Brain microvascular endothelial cell (primary cell): ENCODE data around the gene BCL6.
A peak's percentile ranks its signal among the peaks of the same experiment; 100 is the strongest.

ENCODE experiments used
- DNase-seq: peaks from one replicate; pipeline ENCODE4 v3.0.0-alpha.2; 2020
- H3K27ac ChIP-seq: fragments of 250-450 bp; sonication (Bioruptor Pico); 2 replicates; pipeline ENCODE4 v1.5.1; 2020; ENCODE audit warnings: mild to moderate bottlenecking, moderate library complexity
- H3K27me3 ChIP-seq: fragments of 250-450 bp; sonication (Bioruptor Pico); replicated peaks from 2 replicates; pipeline ENCODE4 v1.5.1; 2020; ENCODE audit warnings: mild to moderate bottlenecking
- H3K36me3 ChIP-seq: fragments of 250-450 bp; sonication (Bioruptor Pico); replicated peaks from 2 replicates; pipeline ENCODE4 v1.5.1; 2020; ENCODE audit warnings: mild to moderate bottlenecking
- H3K4me3 ChIP-seq: 2 replicates; pipeline ENCODE4 v1.5.1; 2011; ENCODE audit warnings: low read depth, mild to moderate bottlenecking, control low read depth, low read length, moderate library complexity
- in situ Hi-C: cut with HindIII; loops from 2 replicates; pipeline ENCODE4 v1.10.0; 2017; ENCODE audit warnings: low sequenced_read_pairs, low pct_ligation_motif_present
- TF ChIP-seq, protein P1 (sequence below): IDR thresholded peaks from 2 replicates; pipeline ENCODE4 v1.5.1; 2011; ENCODE audit warnings: low read depth, mild to moderate bottlenecking, moderate library complexity, low read length, control low read depth, inconsistent platforms; ENCODE audit errors: missing control alignments

BCL6 gene

DNA sequence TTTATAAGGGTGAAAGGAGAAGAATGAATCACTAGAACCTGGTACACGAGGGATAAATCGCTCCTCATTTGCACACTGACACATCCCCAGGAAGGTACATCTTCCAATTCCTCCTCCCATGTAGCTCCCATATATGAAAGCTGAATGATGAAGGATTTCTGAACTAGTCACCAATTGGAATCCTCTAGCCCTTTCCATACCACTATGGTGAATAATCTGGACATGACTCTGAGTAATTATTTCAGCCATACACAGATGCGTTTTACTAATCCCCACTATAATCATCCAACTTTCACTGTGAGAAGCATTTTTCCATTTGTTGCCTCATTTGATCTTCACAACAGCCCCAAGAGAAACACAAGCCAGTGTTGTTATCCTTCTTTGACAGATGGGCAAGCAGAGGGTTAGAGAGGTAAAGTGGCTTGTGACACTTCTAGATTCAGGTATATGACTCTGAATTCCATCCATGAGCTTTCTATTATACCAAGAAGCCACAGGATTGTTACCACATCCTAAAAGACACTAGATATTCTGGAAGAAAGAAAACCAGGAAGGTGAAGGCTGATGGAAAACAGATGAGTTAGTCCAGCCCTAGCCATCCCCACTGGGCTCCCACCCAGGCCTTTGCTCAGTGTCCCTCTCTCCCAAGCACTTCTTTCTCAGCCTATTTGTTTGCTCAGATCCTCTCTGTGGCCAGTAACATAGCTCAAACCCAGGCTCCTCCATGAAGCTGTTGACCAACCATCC, 22.2 kb upstream of the BCL6 start:
- Histone ChIP-seq H3K27me3 (no peaks in the 10 kb centered on the region), H3K4me3 (no peak overlapping the region), H3K27ac (peak overlapping the region; percentile 40), H3K36me3 (no peaks in the 10 kb centered on the region)
- TF ChIP-seq, protein P1, sequence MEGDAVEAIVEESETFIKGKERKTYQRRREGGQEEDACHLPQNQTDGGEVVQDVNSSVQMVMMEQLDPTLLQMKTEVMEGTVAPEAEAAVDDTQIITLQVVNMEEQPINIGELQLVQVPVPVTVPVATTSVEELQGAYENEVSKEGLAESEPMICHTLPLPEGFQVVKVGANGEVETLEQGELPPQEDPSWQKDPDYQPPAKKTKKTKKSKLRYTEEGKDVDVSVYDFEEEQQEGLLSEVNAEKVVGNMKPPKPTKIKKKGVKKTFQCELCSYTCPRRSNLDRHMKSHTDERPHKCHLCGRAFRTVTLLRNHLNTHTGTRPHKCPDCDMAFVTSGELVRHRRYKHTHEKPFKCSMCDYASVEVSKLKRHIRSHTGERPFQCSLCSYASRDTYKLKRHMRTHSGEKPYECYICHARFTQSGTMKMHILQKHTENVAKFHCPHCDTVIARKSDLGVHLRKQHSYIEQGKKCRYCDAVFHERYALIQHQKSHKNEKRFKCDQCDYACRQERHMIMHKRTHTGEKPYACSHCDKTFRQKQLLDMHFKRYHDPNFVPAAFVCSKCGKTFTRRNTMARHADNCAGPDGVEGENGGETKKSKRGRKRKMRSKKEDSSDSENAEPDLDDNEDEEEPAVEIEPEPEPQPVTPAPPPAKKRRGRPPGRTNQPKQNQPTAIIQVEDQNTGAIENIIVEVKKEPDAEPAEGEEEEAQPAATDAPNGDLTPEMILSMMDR: no peak
- in situ Hi-C loops: no loop called here
- peak; percentile 47 for DNase-seq

DNA sequence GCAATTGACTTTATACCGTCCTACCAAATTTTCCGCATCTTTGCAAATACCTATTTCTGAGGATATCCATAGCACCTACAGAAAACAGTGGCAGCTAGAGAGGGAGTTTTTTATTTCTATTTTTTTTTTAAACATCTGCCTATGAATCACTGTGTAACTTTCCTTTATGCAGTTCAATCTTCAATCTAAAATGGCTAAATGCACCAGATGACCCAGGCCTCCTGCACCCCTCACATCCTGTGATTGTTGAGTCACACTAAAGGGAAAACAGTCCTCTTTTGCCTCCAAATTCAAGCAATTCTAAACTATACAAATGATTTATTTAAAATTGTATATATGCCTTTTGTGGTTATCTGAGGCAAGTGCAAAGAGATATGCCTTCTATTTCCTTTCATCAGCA, 20.1 kb upstream of the BCL6 start:
- no peak overlapping the region for H3K27ac ChIP-seq
- peak; percentile 39 for DNase-seq
- no peaks in the 10 kb centered on the region for H3K27me3 ChIP-seq
- TF ChIP-seq, protein P1: no peak
- in situ Hi-C loops: no loop called here
- no peak overlapping the region for H3K4me3 ChIP-seq
- no peaks in the 10 kb centered on the region for H3K36me3 ChIP-seq

DNA sequence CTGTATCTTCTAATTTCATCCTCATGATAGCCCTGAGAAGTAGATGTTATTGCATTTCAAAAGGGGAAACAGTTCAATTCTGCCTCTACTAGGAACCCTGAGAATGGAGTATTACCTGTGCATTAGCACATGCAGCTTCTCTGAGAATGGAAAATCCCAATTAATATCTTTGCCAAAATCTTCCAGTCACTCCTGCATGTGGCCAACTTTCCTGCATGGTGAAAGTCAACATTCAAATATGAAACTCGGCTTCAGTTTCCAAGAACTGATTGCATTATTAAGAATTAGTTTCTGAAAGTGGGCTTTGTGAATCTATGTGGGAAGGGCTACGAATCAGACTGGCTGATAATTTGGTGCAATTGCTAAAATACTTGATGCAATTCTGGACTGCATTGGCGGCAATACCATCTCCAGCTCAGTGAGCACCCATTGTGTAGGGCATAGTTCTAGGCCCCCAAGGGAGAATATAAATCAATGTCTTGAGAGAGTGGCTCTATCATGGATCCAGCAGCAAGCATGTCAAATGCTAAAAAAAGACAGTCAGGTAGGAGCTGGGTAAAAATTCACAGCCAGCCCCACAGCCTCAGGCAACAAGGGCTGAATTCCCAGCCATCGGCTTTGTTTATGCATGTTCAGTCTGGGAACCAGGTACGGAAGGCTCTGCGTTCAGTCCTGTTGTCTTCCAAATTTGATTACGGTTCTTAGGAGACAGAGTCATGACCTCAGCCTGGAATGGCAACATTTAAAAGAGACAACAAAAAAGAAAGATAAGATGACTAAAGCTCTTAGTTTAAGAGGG, 18.8 kb upstream of the BCL6 start:
- TF ChIP-seq, protein P1: no peak
- no peak overlapping the region for H3K27ac ChIP-seq
- in situ Hi-C loops: no loop called here
- no peaks in the 10 kb centered on the region for H3K27me3 ChIP-seq
- DNase-seq: no peak
- H3K4me3 ChIP-seq: no peak overlapping the region
- no peaks in the 10 kb centered on the region for H3K36me3 ChIP-seq

DNA sequence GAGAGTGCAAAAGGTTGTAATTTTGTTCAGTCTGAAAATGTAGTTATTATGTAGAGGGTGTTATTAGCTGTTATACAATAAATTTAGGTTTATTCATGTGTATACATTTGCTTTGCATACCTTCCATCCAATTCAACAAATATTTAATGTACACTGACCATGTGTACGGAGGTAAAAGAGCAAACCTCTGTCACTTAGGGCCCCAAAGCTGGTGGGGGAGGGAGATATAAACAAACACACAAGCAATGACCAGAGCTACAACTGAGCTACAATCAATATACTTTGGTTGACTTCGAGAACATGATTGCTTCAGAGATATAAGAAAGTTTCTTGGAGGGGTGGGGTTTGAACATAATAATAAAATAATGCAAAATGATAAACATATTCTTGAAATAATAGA, 17.5 kb upstream of the BCL6 start:
- Histone ChIP-seq H3K27me3 (no peaks in the 10 kb centered on the region), H3K27ac (no peak overlapping the region), H3K36me3 (no peaks in the 10 kb centered on the region), H3K4me3 (no peak overlapping the region)
- DNase-seq: no peak
- in situ Hi-C loops: no loop called here
- TF ChIP-seq, protein P1: no peak

DNA sequence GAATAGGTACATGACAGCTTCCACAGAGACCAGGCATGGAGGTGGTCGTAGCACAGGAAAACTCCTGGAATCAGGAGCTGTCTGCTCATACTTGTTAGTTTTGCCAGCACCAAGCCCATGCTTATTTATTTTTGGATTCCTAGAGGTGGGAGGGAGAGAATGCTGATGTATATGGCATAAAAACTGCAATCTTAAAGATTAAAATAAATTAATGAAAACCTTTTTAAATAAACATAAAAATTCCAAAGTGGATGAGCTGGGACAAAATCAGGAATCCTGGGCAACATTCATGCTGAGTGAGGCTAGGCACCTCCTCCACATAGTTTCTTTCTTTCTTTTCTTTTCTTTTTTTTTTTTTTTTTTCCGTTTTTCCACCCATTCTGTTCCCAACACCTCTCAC, 14.3 kb upstream of the BCL6 start:
- H3K36me3 ChIP-seq: no peaks in the 10 kb centered on the region
- no peaks in the 10 kb centered on the region for H3K27me3 ChIP-seq
- no peak overlapping the region for H3K4me3 ChIP-seq
- no peak overlapping the region for H3K27ac ChIP-seq
- TF ChIP-seq, protein P1: no peak
- in situ Hi-C loops: no loop called here
- no peak for DNase-seq
